Panc1 (cell line): ENCODE results near the gene GDF11. TPM values are rescaled to one million over a fixed set of nuclear protein-coding genes. Genes with fewer than 3 reads are reported as not detected.
A peak's percentile ranks its signal among the peaks of the same experiment; 100 is the strongest.

Experiments
- ATAC-seq: fragments of 200-7000 bp; cut with Tn5 transposase; 2 replicates; pipeline ENCODE4 v1.9.1; 2020; ENCODE audit warnings: mild to moderate bottlenecking, moderate library complexity
- BruUV-seq: library from RNA; stranded (reverse); fragments of 400-500 nt; replicated peaks from 2 replicates; lab custom pipeline; 2021; lab: Mats Ljungman, UMichigan
- CTCF ChIA-PET: fragments of 300-600 bp; sonication (Branson Sonifier 250); formaldehyde crosslinking; loops from one replicate; lab custom pipeline; 2022; ENCODE audit warnings: antibody characterized with exemption; lab: Charles Lee
- POLR2A ChIA-PET: fragments of 300-600 bp; sonication (Branson Sonifier 250); formaldehyde crosslinking; loops from one replicate; lab custom pipeline; 2022; ENCODE audit warnings: antibody characterized with exemption; lab: Charles Lee
- DNase-seq: peaks from one replicate; pipeline ENCODE4 v3.0.0-alpha.2; 2010; ENCODE audit warnings: low read depth, low spot score
- H3K27ac ChIP-seq: 2 replicates; pipeline ENCODE4 v1.5.1; 2011; ENCODE audit warnings: mild to moderate bottlenecking, low read length, inconsistent platforms
- H3K27me3 ChIP-seq: fragments of 200-500 bp; sonication (Bioruptor generic); 2 replicates; pipeline ENCODE4 v1.6.0; 2014; ENCODE audit warnings: low read length, inconsistent platforms; ENCODE audit not compliant: control insufficient read depth, insufficient read depth
- H3K36me3 ChIP-seq: fragments of 200-500 bp; sonication (Bioruptor generic); 2 replicates; pipeline ENCODE4 v1.5.1; 2014; ENCODE audit warnings: inconsistent platforms, mild to moderate bottlenecking, low read length, moderate library complexity; ENCODE audit not compliant: control insufficient read depth, insufficient read depth
- H3K4me1 ChIP-seq: 2 replicates; pipeline ENCODE4 v1.5.1; 2011; ENCODE audit warnings: inconsistent platforms, mild to moderate bottlenecking, low read length, moderate library complexity; ENCODE audit not compliant: control insufficient read depth, insufficient read depth
- H3K4me3 ChIP-seq, 2 experiments: 2 replicates each; pipeline ENCODE4 v1.5.1; 2011 to 2012; ENCODE audit warnings: low read depth in 2 of 2, low read length in 2 of 2, mild to moderate bottlenecking in 2 of 2, inconsistent platforms in 1 of 2, moderate library complexity in 1 of 2
- H3K9me3 ChIP-seq: fragments of 200-500 bp; sonication (Bioruptor generic); 2 replicates; pipeline ENCODE4 v1.5.1; 2014; ENCODE audit warnings: low read depth, mild to moderate bottlenecking, inconsistent platforms, low read length, moderate library complexity; ENCODE audit not compliant: control insufficient read depth, insufficient read depth
- CTCF ChIP-seq: fragments of 450-650 bp; IDR thresholded peaks from 2 replicates; pipeline ENCODE4 v1.5.1; 2017; ENCODE audit warnings: mild to moderate bottlenecking
- POLR2AphosphoS5 ChIP-seq: IDR thresholded peaks from 2 replicates; pipeline ENCODE4 v1.6.1; 2012; ENCODE audit warnings: mild to moderate bottlenecking, low read depth, low read length, moderate library complexity
- REST ChIP-seq, 2 experiments: IDR thresholded peaks; 2 replicates each; pipeline ENCODE4 v1.6.1; 2011 to 2012; ENCODE audit warnings: low read depth in 2 of 2, control low read depth in 1 of 2, low read length in 1 of 2, mild to moderate bottlenecking in 1 of 2, moderate library complexity in 1 of 2; ENCODE audit not compliant: insufficient read depth in 1 of 2
- SIN3A ChIP-seq: IDR thresholded peaks from 2 replicates; pipeline ENCODE4 v1.6.1; 2012; ENCODE audit warnings: low read depth, mild to moderate bottlenecking, low read length, moderate library complexity, borderline replicate concordance; ENCODE audit not compliant: insufficient read depth
- TCF7L2 ChIP-seq: IDR thresholded peaks from 2 replicates; pipeline ENCODE4 v1.6.1; 2011; ENCODE audit warnings: mild to moderate bottlenecking, low read depth, low read length, inconsistent platforms
- in situ Hi-C: cut with HindIII; loops from 2 replicates; pipeline ENCODE4 v1.10.0; 2016; ENCODE audit warnings: low sequenced_read_pairs, low pct_unique_long_range_greater_than_20kb
- intact Hi-C: fragments of 100-400 bp; cut with micrococcal nuclease; formaldehyde crosslinking; loops from one replicate; pipeline ENCODE4 v1.10.0; 2022; ENCODE audit not compliant: unreplicated experiment
- total RNA-seq: library from RNA; stranded (reverse); gene quantifications from one replicate; pipeline ENCODE4 v1.2.1, GENCODE V29; 2021; ENCODE audit not compliant: unreplicated experiment

Gene GDF11
- total RNA-seq, 1 experiment from 2014 or later: 11.8 TPM

- Histone ChIP-seq H3K4me3 (no peak overlapping the region), H3K27me3 (no peaks in the 10 kb centered on the region), H3K9me3 (no peaks in the 10 kb centered on the region), H3K36me3 (peaks cover 10% of the 10 kb centered on the region), H3K4me1 (peaks cover 30% of the 10 kb centered on the region), H3K27ac (no peak overlapping the region; the same call in 1 of the 2 replicates)
- in situ Hi-C loops: no loop called here
- DNase-seq (no peak), ATAC-seq (no peak)
- POLR2A ChIA-PET: no interaction called here
- TF ChIP-seq CTCF (peak; percentile 88), POLR2AphosphoS5 (no peak), REST (IDR thresholded peaks at IDR 0.05; ENCODE audit: insufficient read depth in 1 of 2, low read depth in 2 of 2, low read length in 1 of 2) (no peak), SIN3A (no peak)
- intact Hi-C loops: loop anchor here (10.0 kb wide), 1 partner anchor 530 kb away; no protein-coding TSS in a partner anchor
- CTCF ChIA-PET: interaction anchor here (1.0 to 2.4 kb wide), 2 partner anchors 10 to 14 kb away, joined by 3 to 17 read pairs; no protein-coding TSS in a partner anchor
- BruUV-seq: no TSS peak
Observed at GRCh38 chr12:55724226-55724939, 18.5 kb upstream of the GDF11 start.

- no TSS peak for BruUV-seq
- intact Hi-C loops (loop anchor here (5.0 to 10.0 kb wide), 2 partner anchors 202 to 530 kb away; partner anchors contain the start of gene PYM1), in situ Hi-C loops (no loop called here)
- ChIA-PET POLR2A (no interaction called here), CTCF (interaction anchor here (1.0 to 2.4 kb wide), 2 partner anchors 10 to 13 kb away, joined by 3 to 17 read pairs; no protein-coding TSS in a partner anchor)
- Histone ChIP-seq H3K9me3 (no peaks in the 10 kb centered on the region), H3K27me3 (no peaks in the 10 kb centered on the region), H3K4me3 (no peak overlapping the region), H3K4me1 (peaks cover 31% of the 10 kb centered on the region), H3K27ac (no peak overlapping the region; the same call in 1 of the 2 replicates), H3K36me3 (peaks cover 10% of the 10 kb centered on the region)
- ATAC-seq (no peak), DNase-seq (no peak)
- TF ChIP-seq POLR2AphosphoS5 (no peak), TCF7L2 (no peak), SIN3A (no peak), REST (IDR thresholded peaks at IDR 0.05; ENCODE audit: insufficient read depth in 1 of 2, low read depth in 2 of 2, low read length in 1 of 2) (no peak), CTCF (no peak; the same call in 1 of the 2 replicates)
Observed at GRCh38 chr12:55724940-55725309, 18.0 kb upstream of the GDF11 start.
